ENCODE measurements around the gene TUT7. TPM values are rescaled to one million over a fixed set of nuclear protein-coding genes. Genes with fewer than 3 reads are reported as not detected.

Gene TUT7
- total and polyA plus RNA-seq, 8 donors, result 9.8 to 26.2 (median 12.1) TPM

- Histone ChIP-seq H3K4me1 (peaks cover 0 to 30% (median 27%) of the 10 kb centered on the region in 3 donors), H3K9me3 (no peaks in the 10 kb centered on the region), H3K36me3 (no peaks in the 10 kb centered on the region), H3K27ac (no peak overlapping the region), H3K27me3 (no peaks in the 10 kb centered on the region), H3K4me3 (no peak overlapping the region)
- WGBS, 2 donors, result 84 to 89% methylated on average over 4 of the region's 4 CpGs
- TF ChIP-seq CTCF (IDR thresholded peaks at IDR 0.05), result no peak
- intact Hi-C loops (cut with DNase I), result no loop called here
- FAIRE-seq, result no peak
- ATAC-seq, result no peak
- DNase-seq, result no peak
Measured at GRCh38 chr9:86355814-86356213, 1.6 kb upstream of the TUT7 start.

- peak overlapping the region; percentile 67 to 99 (median 95) for H3K27ac ChIP-seq
- peaks cover 0 to 38% (median 34%) of the 10 kb centered on the region in 3 donors for H3K4me1 ChIP-seq
- ATAC-seq, result peak; percentile 55 to 68 (median 58)
- H3K36me3 ChIP-seq, result no peaks in the 10 kb centered on the region
- no peak for TF ChIP-seq CTCF (IDR thresholded peaks at IDR 0.05)
- WGBS, 2 donors, result 7 to 9% methylated on average over 21 to 24 of the region's 24 CpGs
- H3K27me3 ChIP-seq, result no peaks in the 10 kb centered on the region
- no peaks in the 10 kb centered on the region for H3K9me3 ChIP-seq
- no peak for DNase-seq
- FAIRE-seq, result no peak
- H3K4me3 ChIP-seq, result peak overlapping the region; percentile 48 to 99 (median 89)
- intact Hi-C loops (cut with DNase I), result no loop called here
Measured at GRCh38 chr9:86354818-86355309, 654 bp upstream of the TUT7 start.

GRCh38 chr9:86353655-86354010, 577 bp downstream of the TUT7 start:
- ATAC-seq (peak; percentile 26 to 51 (median 40)), DNase-seq (no peak), FAIRE-seq (no peak)
- intact Hi-C loops (cut with DNase I), result no loop called here
- TF ChIP-seq CTCF (IDR thresholded peaks at IDR 0.05), result no peak
- Histone ChIP-seq H3K4me3 (peak overlapping the region; percentile 48 to 99 (median 89)), H3K27me3 (no peaks in the 10 kb centered on the region), H3K9me3 (no peaks in the 10 kb centered on the region), H3K4me1 (peaks cover 0 to 42% (median 42%) of the 10 kb centered on the region in 3 donors), H3K36me3 (no peaks in the 10 kb centered on the region), H3K27ac (peak overlapping the region; percentile 67 to 99 (median 95))
- 0 to 1% methylated on average over 14 of the region's 14 CpGs for WGBS, 2 donors

- no peaks in the 10 kb centered on the region for H3K36me3 ChIP-seq
- no peak for ATAC-seq
- no peak for DNase-seq
- H3K9me3 ChIP-seq, result no peaks in the 10 kb centered on the region
- intact Hi-C loops (cut with DNase I), result no loop called here
- H3K4me3 ChIP-seq, result peak overlapping the region in 2 of 4 donors; percentile 48 to 99
- H3K4me1 ChIP-seq, result peaks cover 0 to 47% (median 46%) of the 10 kb centered on the region in 3 donors
- WGBS, 2 donors, result 34 to 47% methylated on average over 5 of the region's 5 CpGs
- no peak for TF ChIP-seq CTCF (IDR thresholded peaks at IDR 0.05)
- H3K27me3 ChIP-seq, result no peaks in the 10 kb centered on the region
- H3K27ac ChIP-seq, result peak overlapping the region in 2 of 4 donors; percentile 94 to 99
- no peak for FAIRE-seq
Measured at GRCh38 chr9:86352440-86353077, 1.7 kb downstream of the TUT7 start.

- peak overlapping the region in 2 of 4 donors; percentile 48 to 99 for H3K4me3 ChIP-seq
Measured at GRCh38 chr9:86351880-86352279, 2.3 kb downstream of the TUT7 start.

More at GRCh38 chr9:86351880-86352279, 2.3 kb downstream of the TUT7 start:
- FAIRE-seq, result no peak
- Histone ChIP-seq H3K36me3 (no peaks in the 10 kb centered on the region), H3K27ac (peak overlapping the region in 2 of 4 donors; percentile 94 to 99), H3K4me1 (peaks cover 0 to 54% (median 53%) of the 10 kb centered on the region in 3 donors), H3K9me3 (no peaks in the 10 kb centered on the region), H3K27me3 (no peaks in the 10 kb centered on the region)
- 22 to 39% methylated on average over 6 of the region's 6 CpGs for WGBS, 2 donors
- no peak for TF ChIP-seq CTCF (IDR thresholded peaks at IDR 0.05)
- DNase-seq, result no peak
- intact Hi-C loops (cut with DNase I), result no loop called here
- no peak for ATAC-seq

Data from pancreas (tissue), 10 donors.